Measurements from ENCODE around the gene ARHGEF7.

GRCh38 chr13:111282425-111282824 lies 167.3 kb downstream of the ARHGEF7 start:
- no peak for TF ChIP-seq CTCF (IDR thresholded peaks at IDR 0.05; ENCODE audit: low read depth, low read length)
- no peak for TF ChIP-seq EZH2phosphoT487 (IDR thresholded peaks at IDR 0.05; ENCODE audit: low read depth)

Data from OCI-LY3 (cell line).